NCI-H460 (cell line): Measurements from ENCODE around the gene UBAC2. TPM values are rescaled to one million over a fixed set of nuclear protein-coding genes. Genes with fewer than 3 reads are reported as not detected.

Experiments
- DNase-seq: peaks from one replicate; pipeline ENCODE4 v3.0.0-alpha.2; 2016; ENCODE audit warnings: low read depth; ENCODE audit errors: extremely low read depth
- polyA plus RNA-seq: library from polyadenylated mRNA; depleted of rRNA; stranded (reverse); fragments of >200 nt; gene quantifications from 2 replicates; pipeline ENCODE4 v1.2.3, GENCODE V29; 2014; cell fraction: nucleus; rRNA removed
- total RNA-seq: library from RNA; depleted of rRNA; stranded (reverse); fragments of >200 nt; shearing (Covaris generic); gene quantifications from 2 replicates; pipeline ENCODE4 v1.2.3, GENCODE V29; 2014; rRNA removed

UBAC2 gene
- 41.9 and 43.0 TPM in 2 replicates for total RNA-seq
- polyA plus RNA-seq, result 35.2 and 41.3 TPM in 2 replicates

- peak; percentile 90 for DNase-seq
These were observed at the start of gene UBAC2 for GRCh38 chr13:99200432-99201167. TSS of gene UBAC2 (plus strand) at chr13:99200854. CDS start at chr13:99200909, 55 bp downstream.

- peak; percentile 3 for DNase-seq
These were observed 49.1 kb upstream of the UBAC2 start for GRCh38 chr13:99151516-99151915.

- no peak for DNase-seq
These were observed 47.4 kb upstream of the UBAC2 start for GRCh38 chr13:99153219-99153618.

GRCh38 chr13:99154064-99154463 lies 46.6 kb upstream of the UBAC2 start:
- no peak for DNase-seq

GRCh38 chr13:99155821-99156220 lies 44.8 kb upstream of the UBAC2 start:
- DNase-seq, result no peak

GRCh38 chr13:99157046-99157445 lies 43.6 kb upstream of the UBAC2 start:
- DNase-seq, result no peak

GRCh38 chr13:99158846-99159245 lies 41.8 kb upstream of the UBAC2 start:
- DNase-seq, result no peak

GRCh38 chr13:99159331-99160061 lies 41.2 kb upstream of the UBAC2 start:
- DNase-seq, result no peak

GRCh38 chr13:99160415-99160814 lies 40.2 kb upstream of the UBAC2 start:
- no peak for DNase-seq

GRCh38 chr13:99161512-99161911 lies 39.1 kb upstream of the UBAC2 start:
- no peak for DNase-seq

GRCh38 chr13:99162567-99163361 lies 37.9 kb upstream of the UBAC2 start:
- no peak for DNase-seq

- no peak for DNase-seq
These were observed 36.4 kb upstream of the UBAC2 start for GRCh38 chr13:99164226-99164625.

GRCh38 chr13:99165753-99166587 lies 34.7 kb upstream of the UBAC2 start:
- no peak for DNase-seq

- DNase-seq, result no peak
These were observed 27.7 kb upstream of the UBAC2 start for GRCh38 chr13:99172951-99173350.

- DNase-seq, result no peak
These were observed 27.0 kb upstream of the UBAC2 start for GRCh38 chr13:99173606-99174005.

- no peak for DNase-seq
These were observed 26.0 kb upstream of the UBAC2 start for GRCh38 chr13:99174533-99175100.

- peak; percentile 55 for DNase-seq
These were observed 24.1 kb upstream of the UBAC2 start for GRCh38 chr13:99176309-99177276.

GRCh38 chr13:99178636-99179035 lies 22.0 kb upstream of the UBAC2 start:
- DNase-seq, result no peak

GRCh38 chr13:99179460-99179859 lies 21.2 kb upstream of the UBAC2 start:
- no peak for DNase-seq
